ENCODE data around the gene LTN1. TPM values are rescaled to one million over a fixed set of nuclear protein-coding genes. Genes with fewer than 3 reads are reported as not detected.

The LTN1 gene
- total RNA-seq, 1 experiment from 2014 or later = 18.7 TPM

DNA sequence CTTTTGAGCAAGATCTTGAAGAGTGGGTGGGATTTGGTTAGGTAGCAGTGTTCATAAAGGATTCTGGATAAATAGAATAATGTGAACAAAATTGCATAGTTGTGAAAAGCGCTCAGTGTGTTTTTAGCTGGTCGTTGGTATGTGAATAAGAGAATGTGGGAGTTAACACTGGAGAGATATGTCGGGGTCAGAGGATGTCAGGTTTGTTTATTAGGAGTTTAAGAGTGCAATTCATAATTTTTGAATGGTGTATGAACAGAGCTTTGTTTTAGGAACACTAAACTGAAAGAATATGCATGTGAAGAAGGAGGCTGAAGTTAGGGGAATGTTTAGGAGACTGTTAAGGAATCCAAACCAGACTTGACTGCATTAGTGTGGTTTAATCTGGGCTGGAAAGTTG is 41.2 kb upstream of the LTN1 start:
- peaks cover 6% of the 10 kb centered on the region for H3K36me3 ChIP-seq (ENCODE audit: low read depth)
- intact Hi-C loops (cut with micrococcal nuclease; ENCODE audit: unreplicated experiment) = no loop called here

DNA sequence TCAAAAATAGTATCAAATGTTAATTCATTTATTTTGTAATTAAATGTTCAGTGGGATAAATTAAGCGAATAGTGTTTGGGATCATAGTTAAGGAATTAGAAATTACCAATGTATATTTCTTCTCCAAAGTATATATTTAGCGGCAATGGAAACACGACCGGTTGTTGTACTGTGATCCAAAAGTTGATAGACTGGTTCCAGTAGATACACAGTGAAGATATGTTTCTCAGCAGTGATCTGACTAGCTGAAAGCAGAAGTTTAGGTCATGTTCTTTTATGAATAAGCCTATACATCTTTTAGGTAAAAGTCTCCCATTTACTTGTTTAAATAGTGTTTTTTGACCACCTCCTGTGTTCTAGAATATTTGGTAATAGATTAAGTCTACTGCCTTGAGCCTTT is 40.6 kb upstream of the LTN1 start:
- BruUV-seq (replicated peaks) = no TSS peak
- H3K79me2 ChIP-seq (ENCODE audit: low read depth) = no peaks in the 10 kb centered on the region; the same call in 1 of the 2 replicates
- no peaks in the 10 kb centered on the region for H4K20me1 ChIP-seq (ENCODE audit: insufficient read depth)
- POLR2A ChIA-PET (ENCODE audit: unreplicated experiment) = no interaction called here
- H3K9me3 ChIP-seq (ENCODE audit: insufficient read depth, low read depth) = no peaks in the 10 kb centered on the region
- H3K4me2 ChIP-seq = no peak overlapping the region
- no peaks in the 10 kb centered on the region for H3K4me1 ChIP-seq (replicated peaks; ENCODE audit: insufficient read depth)
- H3K36me3 ChIP-seq (ENCODE audit: low read depth) = peaks cover 6% of the 10 kb centered on the region
- TF ChIP-seq, protein P1, sequence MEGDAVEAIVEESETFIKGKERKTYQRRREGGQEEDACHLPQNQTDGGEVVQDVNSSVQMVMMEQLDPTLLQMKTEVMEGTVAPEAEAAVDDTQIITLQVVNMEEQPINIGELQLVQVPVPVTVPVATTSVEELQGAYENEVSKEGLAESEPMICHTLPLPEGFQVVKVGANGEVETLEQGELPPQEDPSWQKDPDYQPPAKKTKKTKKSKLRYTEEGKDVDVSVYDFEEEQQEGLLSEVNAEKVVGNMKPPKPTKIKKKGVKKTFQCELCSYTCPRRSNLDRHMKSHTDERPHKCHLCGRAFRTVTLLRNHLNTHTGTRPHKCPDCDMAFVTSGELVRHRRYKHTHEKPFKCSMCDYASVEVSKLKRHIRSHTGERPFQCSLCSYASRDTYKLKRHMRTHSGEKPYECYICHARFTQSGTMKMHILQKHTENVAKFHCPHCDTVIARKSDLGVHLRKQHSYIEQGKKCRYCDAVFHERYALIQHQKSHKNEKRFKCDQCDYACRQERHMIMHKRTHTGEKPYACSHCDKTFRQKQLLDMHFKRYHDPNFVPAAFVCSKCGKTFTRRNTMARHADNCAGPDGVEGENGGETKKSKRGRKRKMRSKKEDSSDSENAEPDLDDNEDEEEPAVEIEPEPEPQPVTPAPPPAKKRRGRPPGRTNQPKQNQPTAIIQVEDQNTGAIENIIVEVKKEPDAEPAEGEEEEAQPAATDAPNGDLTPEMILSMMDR (conservative IDR thresholded peaks at IDR 0.05) = no peak
- TF ChIP-seq EZH2 (IDR thresholded peaks at IDR 0.05; ENCODE audit: low read depth) = no peak
- no peak for DNase-seq
- intact Hi-C loops (cut with micrococcal nuclease; ENCODE audit: unreplicated experiment) = no loop called here
- CTCF ChIA-PET = no interaction called here
- no peak overlapping the region for H2AFZ ChIP-seq
- no peaks in the 10 kb centered on the region for H3K27me3 ChIP-seq (ENCODE audit: insufficient read depth, low read depth)
- H3K9me2 ChIP-seq (ENCODE audit: insufficient read depth) = no peaks in the 10 kb centered on the region
- H3K27ac ChIP-seq = no peak overlapping the region
- no peaks in the 10 kb centered on the region for H3F3A ChIP-seq (ENCODE audit: insufficient read depth, low read depth)
- H3K4me3 ChIP-seq = no peak overlapping the region

More for the DNA sequence above, 41.2 kb upstream of the LTN1 start:
- TF ChIP-seq, protein P1 (conservative IDR thresholded peaks at IDR 0.05) = no peak
- TF ChIP-seq EZH2 (IDR thresholded peaks at IDR 0.05; ENCODE audit: low read depth) = no peak
- Histone ChIP-seq H3K4me3 (no peak overlapping the region), H2AFZ (no peak overlapping the region), H3K4me1 (replicated peaks; ENCODE audit: insufficient read depth) (no peaks in the 10 kb centered on the region), H3K9me2 (ENCODE audit: insufficient read depth) (no peaks in the 10 kb centered on the region), H3K79me2 (ENCODE audit: low read depth) (no peaks in the 10 kb centered on the region), H3K27me3 (ENCODE audit: insufficient read depth, low read depth) (no peaks in the 10 kb centered on the region), H3K9me3 (ENCODE audit: insufficient read depth, low read depth) (no peaks in the 10 kb centered on the region), H3K27ac (no peak overlapping the region), H3F3A (ENCODE audit: insufficient read depth, low read depth) (no peaks in the 10 kb centered on the region), H3K4me2 (no peak overlapping the region), H4K20me1 (ENCODE audit: insufficient read depth) (no peaks in the 10 kb centered on the region)
- CTCF ChIA-PET = no interaction called here
- POLR2A ChIA-PET (ENCODE audit: unreplicated experiment) = no interaction called here
- BruUV-seq (replicated peaks) = no TSS peak
- DNase-seq = no peak

GRCh38 chr21:29030909-29031308 is 38.2 kb upstream of the LTN1 start:
- ChIA-PET POLR2A (ENCODE audit: unreplicated experiment) (no interaction called here), CTCF (no interaction called here)
- H3K27ac ChIP-seq = no peak overlapping the region
- H3K79me2 ChIP-seq (ENCODE audit: low read depth) = peaks cover 19% of the 10 kb centered on the region
- 0 out of 2 replicates have a peak, but pooled peaks cover under 1% of the 10 kb centered on the region for H3F3A ChIP-seq (ENCODE audit: insufficient read depth, low read depth)
- no peaks in the 10 kb centered on the region for H3K9me2 ChIP-seq (ENCODE audit: insufficient read depth)
- peaks cover 6% of the 10 kb centered on the region for H3K36me3 ChIP-seq (ENCODE audit: low read depth)
- TF ChIP-seq, protein P1 (conservative IDR thresholded peaks at IDR 0.05) = no peak
- no peak for TF ChIP-seq EZH2 (IDR thresholded peaks at IDR 0.05; ENCODE audit: low read depth)
- DNase-seq = no peak
- H2AFZ ChIP-seq = no peak overlapping the region
- no peaks in the 10 kb centered on the region for H3K27me3 ChIP-seq (ENCODE audit: insufficient read depth, low read depth)
- BruUV-seq (replicated peaks) = no TSS peak
- no peak overlapping the region for H3K4me3 ChIP-seq
- no peaks in the 10 kb centered on the region for H3K9me3 ChIP-seq (ENCODE audit: insufficient read depth, low read depth)
- H3K4me1 ChIP-seq (replicated peaks; ENCODE audit: insufficient read depth) = peaks cover 2% of the 10 kb centered on the region
- H4K20me1 ChIP-seq (ENCODE audit: insufficient read depth) = no peaks in the 10 kb centered on the region
- intact Hi-C loops (cut with micrococcal nuclease; ENCODE audit: unreplicated experiment) = no loop called here
- no peak overlapping the region for H3K4me2 ChIP-seq

Data from PC-9 (cell line).